ENCODE data around the gene N4BP2L1. TPM values are rescaled to one million over a fixed set of nuclear protein-coding genes. Genes with fewer than 3 reads are reported as not detected.
A peak's percentile ranks its signal among the peaks of the same experiment; 100 is the strongest.
"Not testable (repeated sequence)": the region's sequence is repeated elsewhere in the genome, so short reads cannot be mapped to it uniquely, and the experiment has no call there.

Gene N4BP2L1
- total RNA-seq, 2 experiments from 2014 or later = 48.4 to 53.0 TPM

DNA sequence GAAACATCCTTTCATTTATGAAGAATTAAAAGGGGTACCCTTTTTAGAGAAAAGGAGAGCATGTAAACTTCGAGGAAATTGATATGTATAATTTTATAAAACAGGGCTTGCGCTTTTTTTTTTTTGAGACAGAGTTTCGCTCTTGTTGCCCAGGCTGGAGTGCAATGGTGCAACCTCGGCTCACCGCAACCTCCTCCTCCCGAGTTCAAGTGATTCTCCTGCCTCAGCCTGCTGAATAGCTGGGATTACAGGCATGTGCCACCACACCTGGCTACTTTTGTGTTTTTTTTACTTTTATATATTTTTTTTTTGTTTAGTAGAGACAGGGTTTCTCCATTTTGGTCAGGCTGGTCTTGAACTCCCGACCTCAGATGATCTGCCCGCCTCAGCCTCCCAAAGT lies 72.0 kb downstream of the N4BP2L1 start:
- H3K27ac Mint-ChIP-seq; POLR2A ChIA-PET; ATAC-seq (ENCODE audit: low read depth); DNase-seq; H3K4me3 Mint-ChIP-seq; H3K9me3 Mint-ChIP-seq; H3K27me3 Mint-ChIP-seq: not testable (repeated sequence)
- Mint-ChIP-seq H3K4me1 (peaks cover 11% of the 10 kb centered on the region), H3K36me3 (peaks cover 35% of the 10 kb centered on the region)

DNA sequence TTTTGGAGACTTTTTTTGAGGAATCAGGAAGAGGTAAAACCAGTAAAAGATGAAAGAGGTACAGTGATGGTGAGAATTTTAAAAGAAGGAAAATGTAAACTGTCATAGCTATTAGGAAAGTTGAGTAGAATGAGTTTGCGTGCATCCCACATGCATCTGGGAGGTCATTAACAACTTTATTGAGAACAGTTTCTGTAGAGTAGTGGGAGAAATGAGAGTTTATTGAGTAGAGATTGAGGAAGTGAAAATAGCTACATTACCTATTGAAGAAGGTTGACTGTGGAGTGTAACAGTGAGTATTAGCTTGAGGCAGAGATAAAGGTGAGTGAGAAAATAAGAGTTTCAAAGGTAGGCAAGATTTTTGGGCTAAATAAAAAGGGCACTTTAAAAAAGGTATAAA lies 73.9 kb downstream of the N4BP2L1 start:
- POLR2A ChIA-PET = no interaction called here
- H3K4me3 Mint-ChIP-seq = no peak overlapping the region
- no peak for DNase-seq
- H3K27me3 Mint-ChIP-seq = no peaks in the 10 kb centered on the region
- ATAC-seq (ENCODE audit: low read depth) = no peak
- peaks cover 40% of the 10 kb centered on the region for H3K36me3 Mint-ChIP-seq
- no peak overlapping the region for H3K27ac Mint-ChIP-seq
- H3K4me1 Mint-ChIP-seq = peaks cover 16% of the 10 kb centered on the region
- H3K9me3 Mint-ChIP-seq = no peaks in the 10 kb centered on the region

DNA sequence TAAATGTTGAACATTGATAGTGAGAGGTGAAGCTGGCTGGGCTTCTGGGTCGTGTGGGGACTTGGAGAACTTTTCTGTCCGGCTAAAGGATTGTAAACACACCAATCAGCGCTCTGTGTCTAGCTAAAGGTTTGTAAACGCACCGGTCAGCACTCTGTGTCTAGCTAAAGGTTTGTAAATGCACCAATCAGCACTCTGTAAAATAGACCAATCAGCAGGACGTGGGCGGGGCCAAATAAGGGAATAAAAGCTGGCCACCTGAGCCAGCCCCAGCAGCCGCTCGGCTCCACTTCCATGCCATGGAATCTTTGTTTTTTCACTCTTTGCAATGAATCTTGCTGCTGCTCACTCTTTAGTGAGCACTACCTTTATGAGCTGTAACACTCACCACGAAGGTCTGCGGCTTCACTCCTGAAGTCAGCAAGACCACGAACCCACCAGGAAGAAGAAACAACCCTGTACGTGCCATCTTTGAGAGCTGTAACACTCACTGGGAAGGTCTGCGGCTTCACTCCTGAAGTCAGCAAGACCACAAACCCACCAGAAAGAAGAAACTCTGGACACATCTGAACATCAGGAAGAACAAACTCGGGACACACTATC lies 77.0 kb downstream of the N4BP2L1 start:
- H3K27me3 Mint-ChIP-seq, H3K9me3 Mint-ChIP-seq: not testable (repeated sequence)
- Mint-ChIP-seq H3K27ac (peak overlapping the region; percentile 65), H3K4me1 (peaks cover 28% of the 10 kb centered on the region), H3K4me3 (peak overlapping the region; percentile 40), H3K36me3 (peaks cover 48% of the 10 kb centered on the region)
- POLR2A ChIA-PET = interaction anchor here (1.3 to 1.8 kb wide), 2 partner anchors 35 to 78 kb away, joined by 3 to 13 read pairs; partner anchors contain the start of genes BRCA2, N4BP2L1 and ZAR1L
- peak; percentile 82 for ATAC-seq (ENCODE audit: low read depth)
- peak; percentile 39 for DNase-seq

Other genes with a start within 250 kb of the N4BP2L1 start
- gene ZAR1L, start 112.8 kb downstream of the N4BP2L1 start, total RNA-seq = not detected
- 10 to 100 TPM; 25.2 to 26.7 TPM for gene BRCA2, start 112.6 kb downstream of the N4BP2L1 start, total RNA-seq
- 100 to 1,000 TPM; 160 to 180 TPM for gene N4BP2L2, start 110.7 kb upstream of the N4BP2L1 start, total RNA-seq
- gene PDS5B, start 158.3 kb upstream of the N4BP2L1 start, total RNA-seq = 10 to 100 TPM; 64.8 to 71.3 TPM

Measured in activated naive CD8-positive, alpha-beta T cell treated with anti-CD3 and anti-CD28 coated beads, Interleukin-2, amount 10 ng/mL, durations not matched to agents 7 days and 5 days (primary cell).